C1 segment of cervical spinal cord (tissue), 14 donors: ENCODE results near the gene CLSTN2.

Source experiments
- DNase-seq, 14 donors: peaks; one replicate each; lab custom pipeline; 2025; lab: John Stamatoyannopoulos, UW

Gene CLSTN2

DNA sequence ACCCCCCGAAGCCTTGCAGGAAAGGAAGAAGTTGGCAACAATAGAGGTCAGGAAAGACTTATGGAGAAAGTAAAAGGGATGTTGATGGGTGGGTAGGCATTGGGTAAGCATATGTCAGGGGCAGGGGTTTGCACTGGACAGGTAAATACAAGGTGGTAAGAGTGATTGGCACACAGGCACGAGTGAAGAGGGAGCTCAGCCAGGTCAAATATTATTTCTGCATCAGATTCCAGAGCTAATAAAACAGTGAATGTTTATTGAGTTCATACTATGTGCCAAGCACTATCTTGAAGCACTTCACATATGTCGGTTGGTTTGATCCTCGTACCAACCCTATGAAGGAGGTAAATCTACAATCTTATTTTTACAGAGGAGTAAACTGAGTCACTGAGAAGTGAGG, 6.6 kb downstream of the CLSTN2 start:
- DNase-seq = no peak

DNA sequence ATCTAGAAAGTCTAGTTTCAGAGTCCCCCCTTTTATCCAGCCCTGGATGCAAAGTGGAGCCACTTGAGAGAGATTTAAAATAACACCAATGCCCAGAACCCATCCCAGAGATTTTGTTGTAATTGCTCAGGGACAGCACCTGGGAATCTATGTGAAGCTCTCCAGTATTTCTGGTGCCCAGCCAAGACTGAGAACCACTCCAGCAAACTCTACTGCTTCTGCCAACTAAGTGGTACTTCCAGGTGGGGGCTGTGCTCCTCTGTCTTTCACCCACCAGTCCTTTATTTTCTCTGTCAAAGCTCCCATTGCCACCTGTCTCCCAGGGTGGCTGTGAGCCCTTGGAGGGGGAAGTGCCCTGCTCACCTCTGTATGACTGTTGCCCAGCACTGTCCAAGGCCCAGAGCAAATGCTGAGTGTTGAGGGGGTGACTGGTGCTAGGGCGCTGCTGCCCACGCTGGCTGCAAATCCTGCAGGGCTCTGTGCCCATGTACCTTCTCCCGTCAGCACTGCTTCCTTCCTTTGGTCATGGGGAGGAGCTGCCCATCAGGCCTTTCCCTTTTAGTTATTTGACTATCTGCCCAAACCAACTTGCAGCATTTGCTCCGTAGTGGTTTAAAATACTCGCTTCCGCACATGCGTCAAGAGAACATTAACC, 9.4 kb downstream of the CLSTN2 start:
- no peak for DNase-seq

DNA sequence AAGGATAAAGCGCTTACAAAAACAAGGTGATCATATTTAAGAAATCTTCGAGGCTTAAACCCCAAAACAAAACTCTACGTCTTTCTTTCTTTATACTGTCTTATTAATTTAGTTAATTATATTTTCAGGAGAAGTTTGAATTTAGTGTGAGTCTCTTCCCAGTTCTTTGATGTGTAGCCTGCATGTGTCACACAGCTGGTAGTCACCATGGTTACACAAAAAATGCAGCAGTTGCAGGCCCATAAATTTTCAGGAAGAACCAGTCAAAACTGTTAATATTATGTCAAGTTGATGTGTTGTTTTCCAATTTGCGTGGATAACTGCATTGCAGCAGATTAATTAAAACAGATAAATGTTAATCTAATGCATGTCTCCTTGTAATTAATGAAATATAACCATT, 10.4 kb downstream of the CLSTN2 start:
- no peak for DNase-seq

DNA sequence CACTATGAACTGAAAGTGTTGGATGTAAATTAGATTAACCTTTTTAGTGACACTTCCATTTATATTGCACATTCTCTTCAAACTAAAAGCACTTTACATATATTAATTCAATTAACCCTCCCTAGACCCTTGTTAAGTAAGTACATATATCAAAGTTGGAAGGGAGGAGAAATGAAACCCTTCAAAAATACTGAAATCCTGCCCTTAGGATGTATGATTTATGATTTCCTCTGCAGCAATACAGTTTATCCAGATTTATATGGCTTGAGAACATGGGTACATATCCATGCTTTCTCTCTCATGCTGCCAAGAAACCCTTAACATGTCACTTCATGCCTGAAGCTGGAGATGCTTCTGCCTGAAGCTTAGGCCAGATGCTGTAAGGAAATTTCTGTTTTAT, 11.0 kb downstream of the CLSTN2 start:
- DNase-seq = no peak

DNA sequence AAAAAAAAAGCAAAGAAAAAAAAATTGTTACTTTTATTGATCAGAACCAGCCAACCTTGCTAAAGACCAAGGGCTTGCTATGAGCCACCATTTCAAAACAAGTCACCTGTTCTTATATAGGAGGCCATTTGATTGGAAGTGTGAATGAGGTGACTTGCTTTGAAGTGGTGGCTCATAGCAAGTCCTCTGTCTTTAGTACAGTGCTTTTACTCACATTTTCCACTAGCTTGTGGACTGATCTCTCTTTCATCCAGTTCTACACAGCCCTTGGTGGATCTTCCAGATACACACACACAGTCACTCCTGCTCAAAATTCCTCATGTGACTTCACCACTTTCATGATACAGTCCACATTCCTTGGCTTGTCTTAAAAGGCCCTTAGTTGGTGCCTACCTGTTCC, 13.5 kb downstream of the CLSTN2 start:
- DNase-seq = no peak

DNA sequence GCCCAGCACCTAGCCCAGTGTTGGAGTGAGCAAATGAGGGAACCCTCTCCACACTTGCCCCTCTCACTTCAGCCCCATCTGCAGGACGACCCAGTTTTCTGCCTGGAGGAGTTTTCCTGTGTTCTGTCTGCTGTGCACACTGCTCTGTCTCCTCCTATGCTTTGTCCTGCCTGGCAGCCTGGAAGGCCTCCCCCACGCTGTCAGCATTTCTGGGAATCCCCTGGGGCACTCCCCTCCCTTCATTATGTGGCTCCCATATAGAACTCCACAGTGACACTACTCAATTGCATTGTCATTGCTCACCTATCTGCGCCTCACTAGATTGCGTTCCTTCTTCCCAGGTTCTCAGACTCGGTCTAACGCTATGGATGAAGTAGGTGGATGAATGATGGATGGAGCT, 13.9 kb downstream of the CLSTN2 start:
- DNase-seq = no peak

DNA sequence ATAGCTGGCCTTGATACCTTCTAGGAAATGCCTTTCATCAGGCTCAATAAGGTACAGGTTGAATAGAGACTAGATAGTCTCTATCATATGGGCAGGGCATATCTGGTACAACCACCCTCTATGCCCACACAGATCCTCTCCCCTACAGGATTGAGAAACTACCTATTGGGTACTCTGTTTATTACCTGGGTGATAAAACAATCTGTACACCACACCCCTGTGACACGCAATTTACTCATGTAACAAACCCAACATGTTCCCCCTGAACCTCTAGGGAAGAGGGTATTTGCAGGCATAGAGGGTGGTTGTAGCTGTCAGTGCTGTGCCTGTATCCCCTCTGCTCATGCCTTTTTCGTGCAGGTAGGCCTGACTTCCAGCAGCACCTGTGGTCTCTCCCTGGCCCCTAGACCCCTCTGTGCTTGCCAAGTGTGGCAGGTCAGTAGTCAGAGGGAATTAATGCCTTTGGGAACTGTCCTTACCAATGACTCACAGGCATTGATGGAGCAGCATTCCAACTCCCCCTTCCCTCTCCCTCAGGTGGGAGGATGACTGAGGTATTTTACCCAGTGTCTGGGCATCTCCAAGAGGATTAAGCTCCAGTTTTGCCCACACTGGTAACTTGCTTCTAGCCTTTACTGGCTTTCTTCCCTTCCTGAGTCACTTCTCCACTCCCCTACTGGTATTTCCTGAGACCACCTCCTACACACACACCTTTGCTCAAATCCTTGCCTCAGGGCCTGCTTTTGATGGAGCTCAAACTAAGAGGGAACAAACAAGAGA, 18.3 kb downstream of the CLSTN2 start:
- DNase-seq = no peak

DNA sequence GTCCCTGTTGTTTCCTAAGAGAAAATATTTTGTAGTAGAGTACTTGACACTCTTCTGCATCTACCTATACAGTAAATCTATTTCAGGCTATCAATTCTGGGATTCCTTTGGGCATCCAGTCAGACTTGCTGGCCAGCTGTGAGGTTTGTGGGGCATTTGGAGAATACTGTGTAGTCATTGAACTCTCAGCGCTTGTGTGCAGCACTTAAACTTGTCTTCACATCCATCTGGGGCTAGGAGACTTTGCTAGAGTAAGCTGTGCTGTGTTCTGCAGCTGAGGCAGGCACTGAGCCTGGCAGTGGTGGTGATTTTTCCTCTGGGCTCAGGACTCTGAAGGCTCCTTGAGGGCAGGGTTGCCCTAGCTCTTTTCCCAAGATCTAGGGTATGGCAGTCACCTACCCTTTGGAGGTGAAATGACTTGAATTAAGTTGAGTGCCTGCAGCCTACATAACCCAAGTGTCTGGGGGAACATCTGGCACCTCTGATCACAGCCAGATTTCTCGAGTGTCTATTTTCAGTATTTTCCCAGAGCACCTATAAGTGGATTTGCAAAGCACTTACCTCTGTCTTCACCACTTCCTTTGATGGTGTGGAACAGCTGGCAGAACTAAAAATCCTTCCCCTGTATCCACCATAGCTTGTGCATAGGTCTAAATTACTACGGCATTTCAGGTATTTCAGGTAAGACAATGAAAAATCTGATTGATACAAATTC, 19.3 kb downstream of the CLSTN2 start:
- DNase-seq = no peak

DNA sequence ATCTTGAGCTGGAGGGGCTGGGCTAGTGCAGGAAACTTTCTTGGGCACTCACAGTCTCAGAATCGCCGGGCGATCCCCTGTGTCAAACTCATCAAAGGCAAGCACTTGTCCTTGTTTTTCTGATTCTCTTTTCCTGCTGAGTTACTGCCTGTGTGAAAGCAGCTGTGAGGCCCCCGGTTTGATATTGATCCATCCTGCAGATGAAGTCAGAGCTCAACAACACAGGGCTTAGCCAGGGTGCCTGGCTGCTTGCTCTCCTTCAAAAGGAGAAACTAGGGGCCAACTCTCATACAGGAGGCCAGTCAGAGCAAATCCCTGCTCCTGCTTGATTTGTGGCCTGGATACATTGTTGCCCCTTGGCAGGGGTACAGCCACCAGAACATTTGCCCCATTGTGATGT, 22.9 kb downstream of the CLSTN2 start:
- DNase-seq = no peak

DNA sequence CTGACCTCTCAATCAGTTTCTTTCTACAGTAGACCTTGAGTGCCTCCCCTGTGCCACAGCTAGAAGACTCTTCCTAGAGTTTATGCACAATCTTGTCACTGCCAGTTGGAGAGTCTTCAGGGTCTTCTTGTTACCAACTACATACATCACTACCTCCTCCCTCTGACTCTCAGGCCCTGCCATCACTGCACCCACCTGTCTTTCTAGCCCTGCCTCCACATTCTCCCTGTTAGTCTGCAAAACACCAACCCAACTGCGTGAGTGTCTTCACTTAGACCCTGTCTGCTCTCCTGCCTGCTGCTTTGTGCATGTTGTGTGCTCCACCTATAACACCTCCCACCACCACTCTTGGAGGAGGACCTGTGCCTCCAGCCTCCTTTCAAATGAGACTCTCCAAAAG, 34.4 kb downstream of the CLSTN2 start:
- DNase-seq = no peak

DNA sequence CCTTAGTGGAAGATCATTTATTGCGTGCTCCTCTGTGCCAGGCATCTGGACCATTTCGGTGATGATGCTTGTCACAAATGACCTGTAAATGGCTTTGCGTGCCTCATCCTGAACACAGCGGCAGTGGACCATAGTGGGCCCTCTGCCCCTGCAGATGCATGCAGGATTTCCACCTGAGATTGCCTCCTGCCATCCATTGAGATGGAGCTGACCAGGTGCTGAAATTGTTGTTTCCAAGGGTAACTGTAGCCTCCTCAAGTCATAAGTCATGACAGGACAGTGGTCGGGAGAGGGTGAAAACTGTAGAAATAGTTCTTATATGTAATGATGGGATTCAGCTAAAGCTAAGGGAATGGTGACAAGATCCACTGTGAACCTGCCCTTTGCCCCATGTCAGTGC, 35.5 kb downstream of the CLSTN2 start:
- no peak for DNase-seq

DNA sequence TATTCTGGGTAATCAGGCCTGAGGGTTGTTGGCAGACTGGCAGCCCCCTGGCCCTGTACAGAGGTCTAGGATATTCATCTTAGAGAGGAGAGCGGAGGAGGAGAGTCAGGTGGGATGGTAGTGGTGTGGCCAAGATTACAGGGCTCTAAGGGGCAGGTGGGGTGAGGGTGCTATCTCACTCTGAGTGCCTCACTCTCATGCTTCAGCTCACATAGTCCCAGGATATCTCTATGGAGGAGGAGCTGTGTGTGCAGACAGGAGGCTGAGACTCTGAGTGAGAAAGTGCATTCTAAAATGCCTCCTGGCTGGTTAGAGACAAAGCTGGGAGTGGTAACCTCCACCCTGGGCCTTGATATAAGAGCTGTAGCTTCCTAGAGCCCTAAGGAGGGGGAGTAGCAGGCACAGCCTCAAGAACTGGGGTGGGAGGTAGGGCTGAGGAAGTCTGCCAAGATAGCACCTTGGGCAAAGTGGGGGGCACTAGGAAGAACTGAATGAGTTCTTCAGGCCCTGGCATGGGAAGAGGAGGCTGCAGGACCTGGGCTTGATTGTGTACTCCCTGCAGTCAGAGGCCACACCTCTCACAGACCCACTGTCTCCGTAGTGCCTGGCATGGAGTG, 39.9 kb downstream of the CLSTN2 start:
- DNase-seq = no peak

DNA sequence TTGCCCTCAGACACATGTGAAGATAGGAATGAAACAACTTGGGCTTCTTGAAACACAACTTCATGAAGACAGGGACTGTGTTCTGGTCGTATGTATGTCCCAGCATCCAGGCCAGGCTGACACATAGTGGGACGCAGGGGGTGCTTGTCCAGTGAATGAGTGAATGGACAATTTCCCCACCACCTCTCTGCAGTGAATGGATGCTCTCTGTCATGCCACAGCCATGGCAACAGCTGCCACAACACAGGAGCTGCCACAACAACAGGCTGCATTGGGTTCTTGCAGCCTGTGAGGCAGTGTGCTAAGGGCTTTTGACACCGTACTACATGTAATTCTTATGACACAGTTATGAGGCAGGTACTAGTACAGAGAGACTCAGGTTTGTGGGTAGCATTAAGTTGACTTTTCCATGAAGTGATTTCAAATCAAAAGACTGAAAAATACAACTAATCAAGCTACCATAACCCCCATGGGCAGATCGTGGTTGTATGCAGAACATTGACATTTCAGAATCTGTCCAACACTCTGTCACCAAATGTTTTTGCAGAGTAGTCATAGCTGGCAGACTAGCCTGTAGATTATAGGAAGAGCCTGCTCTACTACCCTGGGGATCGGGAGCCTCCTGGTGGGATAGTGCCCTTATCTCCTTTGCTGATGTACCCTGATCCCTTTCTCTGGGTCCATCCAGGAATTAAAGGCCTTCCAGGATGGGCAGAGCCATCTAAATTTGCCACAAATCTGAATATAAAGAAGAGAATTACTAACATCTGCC, 40.8 kb downstream of the CLSTN2 start:
- no peak for DNase-seq

DNA sequence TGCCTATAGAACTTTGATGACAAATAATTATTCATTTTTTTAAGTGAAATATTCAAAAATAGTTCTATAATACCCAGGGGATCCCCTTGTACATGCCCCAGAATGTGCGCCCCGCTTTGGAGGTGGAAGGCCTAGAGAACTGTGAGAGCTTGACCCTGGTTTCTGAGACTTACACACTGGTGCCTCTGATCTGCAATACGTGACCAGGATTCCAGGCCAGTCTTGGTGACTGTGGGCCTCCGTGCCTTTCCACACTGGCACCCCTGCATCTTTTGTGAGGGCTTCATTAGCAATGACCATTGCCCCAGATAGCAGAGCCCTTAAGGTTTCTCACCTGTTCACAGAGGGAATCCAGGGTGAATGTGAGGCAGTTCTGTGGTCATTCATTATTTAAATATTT, 44.0 kb downstream of the CLSTN2 start:
- DNase-seq = no peak

DNA sequence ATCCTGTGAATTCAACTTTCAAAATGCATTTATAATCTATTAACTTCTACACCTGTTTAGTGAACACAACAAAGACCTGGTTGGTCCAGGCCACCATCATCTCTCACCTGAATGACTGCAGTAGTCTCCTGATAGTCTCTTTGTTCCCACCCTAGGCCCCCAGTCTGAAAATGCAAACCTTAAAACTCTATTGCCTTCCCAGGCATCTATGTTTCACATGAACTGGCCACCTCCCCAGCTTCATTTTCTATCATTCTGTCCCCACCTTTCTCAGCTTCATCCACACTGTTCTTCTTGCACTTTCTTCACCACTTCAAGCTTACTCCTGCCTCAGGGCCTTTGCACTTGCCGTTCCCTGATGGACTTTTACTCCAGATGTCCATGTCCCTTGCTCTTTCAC, 45.0 kb downstream of the CLSTN2 start:
- DNase-seq = no peak

DNA sequence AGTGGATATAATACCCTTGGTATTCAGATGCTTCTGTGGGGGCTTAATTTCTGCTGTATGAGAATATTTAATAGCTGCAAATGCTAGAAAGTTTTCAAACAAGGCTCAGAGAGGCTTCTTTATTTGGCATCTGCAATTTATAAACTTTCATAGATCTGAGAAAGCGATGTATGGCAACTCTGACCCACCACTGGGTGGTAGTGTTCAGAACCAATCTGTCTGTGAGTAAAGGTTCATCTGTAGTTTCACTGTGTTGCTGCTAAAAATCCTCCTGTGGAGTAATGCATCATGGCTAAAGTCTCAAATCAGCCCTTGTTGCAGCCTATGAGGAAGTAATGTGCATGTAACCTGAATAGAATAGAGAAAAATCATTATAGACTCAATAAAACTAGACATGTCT, 47.4 kb downstream of the CLSTN2 start:
- DNase-seq = no peak

DNA sequence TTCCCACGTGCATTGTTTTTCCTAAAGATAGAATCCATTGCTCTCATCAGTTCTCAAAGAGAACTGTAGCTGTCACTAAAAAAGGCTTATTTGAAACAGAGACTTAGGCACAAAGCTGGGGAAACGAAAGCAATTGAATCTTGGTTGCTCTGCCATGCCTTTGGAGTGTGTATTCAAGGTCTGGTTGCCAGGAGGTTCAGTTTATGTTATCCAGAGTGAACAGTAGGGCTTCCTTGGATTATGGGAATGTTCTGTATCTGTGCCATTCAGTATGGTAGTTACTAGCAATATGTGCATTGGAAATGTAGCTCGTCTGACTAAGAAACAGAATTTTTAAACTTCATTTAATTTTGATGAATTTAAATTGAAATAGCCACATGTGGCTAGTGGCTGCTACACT, 50.6 kb downstream of the CLSTN2 start:
- DNase-seq = no peak

DNA sequence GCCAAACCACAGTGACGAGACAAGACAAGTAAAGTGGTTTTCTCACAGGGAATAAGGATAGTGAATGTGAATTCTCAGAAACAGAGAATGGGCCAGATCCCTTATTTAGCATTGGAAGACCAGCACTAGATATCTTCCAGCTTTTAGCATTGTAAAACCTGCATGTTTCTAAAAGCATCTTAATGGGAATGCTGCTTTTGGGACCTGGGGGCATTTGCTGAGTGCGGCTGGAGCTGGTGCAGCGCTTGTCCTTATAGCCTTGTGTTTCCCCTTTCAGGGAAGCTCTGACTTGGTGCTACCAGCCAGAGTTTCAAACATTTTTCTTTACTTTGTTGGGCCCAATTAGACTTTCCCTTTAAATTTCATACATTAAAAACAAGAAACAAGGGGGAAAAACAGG, 52.9 kb downstream of the CLSTN2 start:
- no peak for DNase-seq

DNA sequence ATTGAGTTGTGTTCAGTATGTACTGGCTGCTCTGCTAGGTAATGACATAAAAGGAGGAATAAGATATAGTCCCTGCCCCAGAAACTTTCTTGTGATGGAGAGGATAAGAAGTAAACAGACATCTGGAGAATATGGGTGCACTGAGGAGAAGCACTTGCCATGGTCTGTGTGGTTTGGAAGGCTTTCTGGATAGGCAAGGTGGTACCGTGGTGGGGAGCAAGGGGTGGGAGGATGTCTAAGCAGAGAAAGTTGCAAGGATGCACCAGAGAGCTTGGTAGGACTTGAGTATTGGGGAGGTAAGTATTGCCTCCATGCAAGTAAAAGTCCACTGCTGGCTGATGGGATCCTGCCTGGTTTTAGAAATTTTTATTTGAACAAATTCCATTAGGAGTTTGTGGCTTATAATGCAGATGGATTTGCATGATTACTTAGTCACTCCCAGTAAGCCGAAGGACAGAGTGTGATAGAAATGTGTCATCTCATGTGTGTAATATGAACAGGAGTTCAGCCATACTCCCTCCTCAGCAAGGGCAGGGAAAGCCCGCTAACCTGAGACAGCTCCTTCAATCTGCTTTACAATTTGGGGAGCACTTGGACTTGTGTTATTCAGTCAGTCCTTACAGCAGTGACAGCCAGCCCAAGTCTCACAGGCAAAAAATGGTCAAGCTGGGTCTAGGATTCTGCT, 53.6 kb downstream of the CLSTN2 start:
- DNase-seq = no peak

DNA sequence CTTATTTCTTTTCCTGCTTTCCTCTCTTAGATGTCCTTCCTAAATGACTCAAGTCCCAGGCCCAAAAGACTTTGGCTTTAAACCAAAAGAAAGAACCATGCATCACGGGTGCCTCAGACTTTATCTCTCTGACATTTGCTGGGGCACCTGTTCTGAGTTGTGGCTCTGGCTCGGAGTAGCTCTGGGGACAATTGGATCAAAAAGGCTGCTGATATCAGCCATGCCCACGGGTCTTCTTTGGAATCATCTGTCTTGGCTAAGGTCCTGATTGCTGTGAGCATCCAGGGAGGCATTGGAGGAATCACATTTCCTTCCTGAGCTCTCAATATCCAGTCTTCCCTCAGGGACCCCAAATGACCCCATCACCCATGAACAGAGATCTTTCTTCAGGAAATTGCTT, 59.9 kb downstream of the CLSTN2 start:
- no peak for DNase-seq

DNA sequence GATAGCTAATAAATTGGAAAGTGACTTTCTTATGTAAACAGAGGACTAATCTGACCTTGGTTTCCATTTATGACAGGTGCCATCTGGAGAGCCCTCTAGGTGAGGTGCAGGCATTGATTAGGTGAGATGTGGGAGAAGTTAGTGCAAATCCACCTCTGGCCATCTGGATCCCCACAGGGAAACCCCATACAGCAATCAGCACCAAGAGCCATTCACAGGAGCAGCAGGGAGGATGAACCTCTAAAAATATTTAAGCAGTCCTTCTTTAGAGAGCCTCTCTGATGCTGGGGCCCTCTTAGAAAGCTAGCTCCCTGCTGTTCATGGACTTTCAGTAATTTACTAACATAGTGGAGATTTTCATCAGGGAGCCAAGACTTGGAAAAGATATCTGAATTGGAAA, 69.3 kb downstream of the CLSTN2 start:
- DNase-seq = no peak
